ENCODE data around the gene USP3. TPM values are rescaled to one million over a fixed set of nuclear protein-coding genes. Genes with fewer than 3 reads are reported as not detected.

The USP3 gene
- total and polyA plus RNA-seq, 4 donors, result 8.5 to 25.4 (median 14.8) TPM

DNA sequence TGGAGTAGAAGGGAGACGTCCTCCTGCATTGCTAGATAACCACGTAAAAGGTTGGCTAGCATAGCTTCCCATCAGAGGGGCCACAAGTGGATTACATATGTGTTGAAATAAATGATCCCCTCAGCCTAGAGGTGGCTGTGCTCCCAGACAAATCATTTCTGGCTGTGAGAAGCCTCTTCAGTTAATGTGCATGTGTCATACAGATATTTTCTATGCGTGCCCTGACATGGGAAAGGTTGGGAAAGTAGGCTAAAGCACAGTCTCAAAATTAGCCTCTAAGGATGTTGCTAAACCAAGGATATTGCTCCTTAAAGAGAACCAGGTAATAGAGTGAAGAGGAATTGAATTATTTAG lies 17.8 kb downstream of the USP3 start (continued):
- TF ChIP-seq, protein P1, sequence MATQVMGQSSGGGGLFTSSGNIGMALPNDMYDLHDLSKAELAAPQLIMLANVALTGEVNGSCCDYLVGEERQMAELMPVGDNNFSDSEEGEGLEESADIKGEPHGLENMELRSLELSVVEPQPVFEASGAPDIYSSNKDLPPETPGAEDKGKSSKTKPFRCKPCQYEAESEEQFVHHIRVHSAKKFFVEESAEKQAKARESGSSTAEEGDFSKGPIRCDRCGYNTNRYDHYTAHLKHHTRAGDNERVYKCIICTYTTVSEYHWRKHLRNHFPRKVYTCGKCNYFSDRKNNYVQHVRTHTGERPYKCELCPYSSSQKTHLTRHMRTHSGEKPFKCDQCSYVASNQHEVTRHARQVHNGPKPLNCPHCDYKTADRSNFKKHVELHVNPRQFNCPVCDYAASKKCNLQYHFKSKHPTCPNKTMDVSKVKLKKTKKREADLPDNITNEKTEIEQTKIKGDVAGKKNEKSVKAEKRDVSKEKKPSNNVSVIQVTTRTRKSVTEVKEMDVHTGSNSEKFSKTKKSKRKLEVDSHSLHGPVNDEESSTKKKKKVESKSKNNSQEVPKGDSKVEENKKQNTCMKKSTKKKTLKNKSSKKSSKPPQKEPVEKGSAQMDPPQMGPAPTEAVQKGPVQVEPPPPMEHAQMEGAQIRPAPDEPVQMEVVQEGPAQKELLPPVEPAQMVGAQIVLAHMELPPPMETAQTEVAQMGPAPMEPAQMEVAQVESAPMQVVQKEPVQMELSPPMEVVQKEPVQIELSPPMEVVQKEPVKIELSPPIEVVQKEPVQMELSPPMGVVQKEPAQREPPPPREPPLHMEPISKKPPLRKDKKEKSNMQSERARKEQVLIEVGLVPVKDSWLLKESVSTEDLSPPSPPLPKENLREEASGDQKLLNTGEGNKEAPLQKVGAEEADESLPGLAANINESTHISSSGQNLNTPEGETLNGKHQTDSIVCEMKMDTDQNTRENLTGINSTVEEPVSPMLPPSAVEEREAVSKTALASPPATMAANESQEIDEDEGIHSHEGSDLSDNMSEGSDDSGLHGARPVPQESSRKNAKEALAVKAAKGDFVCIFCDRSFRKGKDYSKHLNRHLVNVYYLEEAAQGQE (IDR thresholded peaks at IDR 0.05), result no peak
- no peak for TF ChIP-seq HNF4G (IDR thresholded peaks at IDR 0.05)
- TF ChIP-seq MAX (IDR thresholded peaks at IDR 0.05), result no peak
- TF ChIP-seq GABPA (IDR thresholded peaks at IDR 0.05 in 1 of 2, conservative IDR thresholded peaks at IDR 0.05 in 1 of 2), result no peak
- TF ChIP-seq NR2F2 (IDR thresholded peaks at IDR 0.05), result no peak
- TF ChIP-seq TAF1 (conservative IDR thresholded peaks at IDR 0.05), result no peak
- TF ChIP-seq HNF4A (conservative IDR thresholded peaks at IDR 0.05), result no peak

- no peak overlapping the region for H3K9ac ChIP-seq (ENCODE audit: low read depth in 1 of 2, low read length in 2 of 2)
Measured at GRCh38 chr15:63523306-63523990, 19.1 kb downstream of the USP3 start.

GRCh38 chr15:63524316-63525015 lies 20.1 kb downstream of the USP3 start:
- no peaks in the 10 kb centered on the region for H3K27me3 ChIP-seq (ENCODE audit: control insufficient read depth in 4 of 4, insufficient read depth in 4 of 4, low read length in 3 of 4)
- DNase-seq (ENCODE audit: low spot score), result no peak
- H3K9ac ChIP-seq (ENCODE audit: low read depth in 1 of 2, low read length in 2 of 2), result no peak overlapping the region
- 96% methylated on average over 5 of the region's 5 CpGs for WGBS
- no peak overlapping the region for H3K4me3 ChIP-seq (ENCODE audit: low read depth in 1 of 3, low read length in 3 of 3)
- peaks cover 6 to 29% (median 18%) of the 10 kb centered on the region in 4 donors for H3K4me1 ChIP-seq (ENCODE audit: control insufficient read depth in 4 of 4, insufficient read depth in 4 of 4, low read length in 3 of 4)
- no peaks in the 10 kb centered on the region for H3K9me3 ChIP-seq (ENCODE audit: control insufficient read depth in 4 of 4, low read length in 3 of 4)
- H3K27ac ChIP-seq (ENCODE audit: low read depth in 1 of 2, low read length in 2 of 2), result no peak overlapping the region
- no peaks in the 10 kb centered on the region for H3K36me3 ChIP-seq (ENCODE audit: control insufficient read depth in 4 of 4, insufficient read depth in 3 of 4, low read depth in 1 of 4, low read length in 3 of 4)
- TF ChIP-seq CTCF (IDR thresholded peaks at IDR 0.05; ENCODE audit: low read depth, low read length, missing input control) (no peak), JUND (IDR thresholded peaks at IDR 0.05) (no peak), HNF4G (IDR thresholded peaks at IDR 0.05) (no peak), FOXA1 (IDR thresholded peaks at IDR 0.05) (no peak), RXRA (IDR thresholded peaks at IDR 0.05) (no peak), MAX (IDR thresholded peaks at IDR 0.05) (no peak), RAD21 (IDR thresholded peaks at IDR 0.05) (no peak), FOXA2 (IDR thresholded peaks at IDR 0.05) (no peak), ATF3 (IDR thresholded peaks at IDR 0.05) (no peak), HNF4A (conservative IDR thresholded peaks at IDR 0.05) (no peak), YY1 (IDR thresholded peaks at IDR 0.05) (no peak), ZBTB33 (IDR thresholded peaks at IDR 0.05) (no peak), TAF1 (conservative IDR thresholded peaks at IDR 0.05) (no peak)
- TF ChIP-seq, protein P1 (IDR thresholded peaks at IDR 0.05), result no peak

More at GRCh38 chr15:63523306-63523990, 19.1 kb downstream of the USP3 start:
- Histone ChIP-seq H3K4me3 (ENCODE audit: low read depth in 1 of 3, low read length in 3 of 3) (no peak overlapping the region), H3K4me1 (ENCODE audit: control insufficient read depth in 4 of 4, insufficient read depth in 4 of 4, low read length in 3 of 4) (peaks cover 8 to 31% (median 18%) of the 10 kb centered on the region in 4 donors), H3K27ac (ENCODE audit: low read depth in 1 of 2, low read length in 2 of 2) (no peak overlapping the region), H3K9me3 (ENCODE audit: control insufficient read depth in 4 of 4, low read length in 3 of 4) (no peaks in the 10 kb centered on the region), H3K27me3 (ENCODE audit: control insufficient read depth in 4 of 4, insufficient read depth in 4 of 4, low read length in 3 of 4) (no peaks in the 10 kb centered on the region), H3K36me3 (ENCODE audit: control insufficient read depth in 4 of 4, insufficient read depth in 3 of 4, low read depth in 1 of 4, low read length in 3 of 4) (no peaks in the 10 kb centered on the region)
- TF ChIP-seq HNF4G (IDR thresholded peaks at IDR 0.05), result no peak
- TF ChIP-seq EGR1 (IDR thresholded peaks at IDR 0.05; ENCODE audit: low read depth in 2 of 2), result peak in 1 of 2 donors; percentile 16
- TF ChIP-seq RXRA (IDR thresholded peaks at IDR 0.05), result peak; percentile 30 to 34
- peak; percentile 6 for TF ChIP-seq SP1 (IDR thresholded peaks at IDR 0.05)
- no peak for DNase-seq (ENCODE audit: low spot score)
- 36% methylated on average over 4 of the region's 4 CpGs for WGBS

Measured in liver (tissue), 9 donors.